ENCODE results near the gene PTPRJ.

GRCh38 chr11:48167380-48167779 is 187.0 kb downstream of the PTPRJ start:
- TF ChIP-seq EZH2 (IDR thresholded peaks at IDR 0.05; ENCODE audit: borderline replicate concordance, insufficient read depth, low read depth, low read length, poor library complexity, severe bottlenecking) (no peak), CTCF (IDR thresholded peaks at IDR 0.05) (no peak)
